ENCODE results near the gene STRIP2. TPM values are rescaled to one million over a fixed set of nuclear protein-coding genes. Genes with fewer than 3 reads are reported as not detected.

Gene STRIP2
- total RNA-seq, 1 experiment from 2014 or later = 9.9 TPM

DNA sequence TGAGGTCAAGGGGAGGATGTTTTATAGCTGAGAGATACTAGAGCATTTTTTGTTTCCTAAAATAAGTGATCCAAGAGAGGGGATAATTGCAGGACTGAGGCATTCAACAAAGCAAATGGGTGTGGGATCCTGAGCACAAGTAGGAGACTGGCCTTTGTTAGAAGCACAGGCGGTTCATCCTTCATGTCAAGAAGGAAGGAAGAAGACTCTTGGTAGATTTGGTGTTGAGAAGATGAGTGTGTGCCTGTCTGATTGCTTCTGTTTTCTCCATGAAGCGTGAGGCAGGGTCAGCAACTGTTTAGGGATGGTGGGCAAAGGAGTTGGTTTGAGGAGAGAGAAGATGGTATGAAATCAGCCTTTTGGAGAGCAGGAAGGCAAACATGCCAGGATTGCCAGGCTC is 27.6 kb downstream of the STRIP2 start:
- H3K23me2 ChIP-seq (ENCODE audit: insufficient read length, low read depth, low read length, poor library complexity, severe bottlenecking) = no peaks in the 10 kb centered on the region
- no peak overlapping the region for H3K18ac ChIP-seq (ENCODE audit: insufficient read length, low read depth, low read length)
- no peaks in the 10 kb centered on the region for H3K27me3 Mint-ChIP-seq (ENCODE audit: low read depth)
- whole genome bisulfite sequencing (ENCODE audit: extremely low coverage, insufficient read length, low lambda C conversion rate) = no CpG with 5 or more reads among the region's 2 CpGs
- H3K9me3 Mint-ChIP-seq = no peaks in the 10 kb centered on the region
- no peak overlapping the region for H3T11ph ChIP-seq (ENCODE audit: low read length)
- H3K56ac ChIP-seq (ENCODE audit: insufficient read length, low read depth, low read length) = no peak overlapping the region
- H3K23ac ChIP-seq (ENCODE audit: insufficient read length, low read depth, low read length) = no peak overlapping the region
- H3K27ac Mint-ChIP-seq = no peak overlapping the region
- H4K20me1 ChIP-seq (ENCODE audit: control insufficient read depth, insufficient read depth, insufficient read length) = no peaks in the 10 kb centered on the region
- no peak overlapping the region for H2AFZ ChIP-seq (ENCODE audit: low read length)
- no peak overlapping the region for H2BK12ac ChIP-seq (ENCODE audit: insufficient read length, low read depth, low read length)
- peaks cover 3 to 28% (median 7%) of the 10 kb centered on the region in 3 experiments; a peak in 6 of 7 replicates for H3K36me3 Mint-ChIP-seq (ENCODE audit: insufficient read depth in 1 of 3, low read depth in 3 of 3)
- H3K14ac ChIP-seq (ENCODE audit: insufficient read depth, low read length) = no peak overlapping the region
- no peak for DNase-seq
- H3K9ac ChIP-seq (ENCODE audit: extremely low read depth, insufficient read length, low read length) = no peak overlapping the region
- no peaks in the 10 kb centered on the region for H3K9me3 ChIP-seq (ENCODE audit: control insufficient read depth, low read depth, low read length)
- no peaks in the 10 kb centered on the region for H3K27me3 ChIP-seq (ENCODE audit: insufficient read depth, low read length)
- no peaks in the 10 kb centered on the region for H3K4me1 Mint-ChIP-seq
- H3K79me2 ChIP-seq (ENCODE audit: insufficient read depth, low read length) = no peaks in the 10 kb centered on the region
- H4K5ac ChIP-seq (ENCODE audit: insufficient read length, low read depth, low read length) = no peak overlapping the region
- H3K4me1 ChIP-seq (ENCODE audit: insufficient read depth, low read length) = no peaks in the 10 kb centered on the region
- no peaks in the 10 kb centered on the region for H3K79me1 ChIP-seq (ENCODE audit: insufficient read depth, low read depth, low read length, poor library complexity, severe bottlenecking)
- no peak overlapping the region for H2BK20ac ChIP-seq (ENCODE audit: low read depth, low read length, poor library complexity, severe bottlenecking)
- no peak overlapping the region for H2BK5ac ChIP-seq (ENCODE audit: insufficient read length, low read length)
- no peak overlapping the region for H3K4me3 Mint-ChIP-seq
- TF ChIP-seq, protein P1, sequence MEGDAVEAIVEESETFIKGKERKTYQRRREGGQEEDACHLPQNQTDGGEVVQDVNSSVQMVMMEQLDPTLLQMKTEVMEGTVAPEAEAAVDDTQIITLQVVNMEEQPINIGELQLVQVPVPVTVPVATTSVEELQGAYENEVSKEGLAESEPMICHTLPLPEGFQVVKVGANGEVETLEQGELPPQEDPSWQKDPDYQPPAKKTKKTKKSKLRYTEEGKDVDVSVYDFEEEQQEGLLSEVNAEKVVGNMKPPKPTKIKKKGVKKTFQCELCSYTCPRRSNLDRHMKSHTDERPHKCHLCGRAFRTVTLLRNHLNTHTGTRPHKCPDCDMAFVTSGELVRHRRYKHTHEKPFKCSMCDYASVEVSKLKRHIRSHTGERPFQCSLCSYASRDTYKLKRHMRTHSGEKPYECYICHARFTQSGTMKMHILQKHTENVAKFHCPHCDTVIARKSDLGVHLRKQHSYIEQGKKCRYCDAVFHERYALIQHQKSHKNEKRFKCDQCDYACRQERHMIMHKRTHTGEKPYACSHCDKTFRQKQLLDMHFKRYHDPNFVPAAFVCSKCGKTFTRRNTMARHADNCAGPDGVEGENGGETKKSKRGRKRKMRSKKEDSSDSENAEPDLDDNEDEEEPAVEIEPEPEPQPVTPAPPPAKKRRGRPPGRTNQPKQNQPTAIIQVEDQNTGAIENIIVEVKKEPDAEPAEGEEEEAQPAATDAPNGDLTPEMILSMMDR (conservative IDR thresholded peaks at IDR 0.05) = no peak
- H3K4me2 ChIP-seq (ENCODE audit: insufficient read depth, insufficient read length, low read length) = no peak overlapping the region
- no peak overlapping the region for H4K8ac ChIP-seq (replicated peaks; ENCODE audit: insufficient read length, low read depth, low read length)
- H2BK120ac ChIP-seq (ENCODE audit: low read depth, low read length, poor library complexity, severe bottlenecking) = no peak overlapping the region
- H3K4ac ChIP-seq (ENCODE audit: low read depth, low read length) = no peak overlapping the region
- H2BK15ac ChIP-seq (ENCODE audit: low read depth, low read length) = no peak overlapping the region
- H2AK5ac ChIP-seq (ENCODE audit: insufficient read length, low read length) = no peak overlapping the region
- H4K91ac ChIP-seq (ENCODE audit: insufficient read length, low read depth, low read length) = no peak overlapping the region
- H3K27ac ChIP-seq (ENCODE audit: insufficient read length, low read depth, low read length) = no peak overlapping the region
